ENCODE measurements around the gene C2orf78. TPM values are rescaled to one million over a fixed set of nuclear protein-coding genes. Genes with fewer than 3 reads are reported as not detected.

Gene C2orf78
- total RNA-seq, 1 donor from 2014 or later, result not detected

DNA sequence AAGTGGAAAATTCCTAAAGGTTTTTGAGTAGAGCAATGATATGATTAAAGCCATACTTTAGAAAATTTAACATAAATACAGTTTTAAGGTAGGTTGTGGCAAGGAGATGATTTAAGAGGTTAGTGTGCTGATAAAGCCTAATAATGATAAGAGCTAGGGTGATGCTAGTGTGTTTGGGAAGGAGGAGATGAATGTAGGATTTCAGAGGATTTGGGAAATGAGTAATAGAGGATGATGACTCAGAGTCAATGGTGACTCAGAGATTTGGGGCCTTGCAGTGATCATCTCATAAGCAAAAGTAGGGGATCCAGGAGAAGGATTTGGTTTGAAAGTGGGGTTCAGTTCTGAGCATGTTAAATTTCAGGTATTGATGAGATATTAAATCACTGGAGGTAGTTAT is 68.0 kb downstream of the C2orf78 start:
- TF ChIP-seq, protein P1, sequence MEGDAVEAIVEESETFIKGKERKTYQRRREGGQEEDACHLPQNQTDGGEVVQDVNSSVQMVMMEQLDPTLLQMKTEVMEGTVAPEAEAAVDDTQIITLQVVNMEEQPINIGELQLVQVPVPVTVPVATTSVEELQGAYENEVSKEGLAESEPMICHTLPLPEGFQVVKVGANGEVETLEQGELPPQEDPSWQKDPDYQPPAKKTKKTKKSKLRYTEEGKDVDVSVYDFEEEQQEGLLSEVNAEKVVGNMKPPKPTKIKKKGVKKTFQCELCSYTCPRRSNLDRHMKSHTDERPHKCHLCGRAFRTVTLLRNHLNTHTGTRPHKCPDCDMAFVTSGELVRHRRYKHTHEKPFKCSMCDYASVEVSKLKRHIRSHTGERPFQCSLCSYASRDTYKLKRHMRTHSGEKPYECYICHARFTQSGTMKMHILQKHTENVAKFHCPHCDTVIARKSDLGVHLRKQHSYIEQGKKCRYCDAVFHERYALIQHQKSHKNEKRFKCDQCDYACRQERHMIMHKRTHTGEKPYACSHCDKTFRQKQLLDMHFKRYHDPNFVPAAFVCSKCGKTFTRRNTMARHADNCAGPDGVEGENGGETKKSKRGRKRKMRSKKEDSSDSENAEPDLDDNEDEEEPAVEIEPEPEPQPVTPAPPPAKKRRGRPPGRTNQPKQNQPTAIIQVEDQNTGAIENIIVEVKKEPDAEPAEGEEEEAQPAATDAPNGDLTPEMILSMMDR (IDR thresholded peaks at IDR 0.05), result no peak
- H3K4me1 Mint-ChIP-seq (ENCODE audit: unreplicated experiment), result peaks cover 41% of the 10 kb centered on the region
- no peaks in the 10 kb centered on the region for H3K9me3 Mint-ChIP-seq (ENCODE audit: unreplicated experiment)

DNA sequence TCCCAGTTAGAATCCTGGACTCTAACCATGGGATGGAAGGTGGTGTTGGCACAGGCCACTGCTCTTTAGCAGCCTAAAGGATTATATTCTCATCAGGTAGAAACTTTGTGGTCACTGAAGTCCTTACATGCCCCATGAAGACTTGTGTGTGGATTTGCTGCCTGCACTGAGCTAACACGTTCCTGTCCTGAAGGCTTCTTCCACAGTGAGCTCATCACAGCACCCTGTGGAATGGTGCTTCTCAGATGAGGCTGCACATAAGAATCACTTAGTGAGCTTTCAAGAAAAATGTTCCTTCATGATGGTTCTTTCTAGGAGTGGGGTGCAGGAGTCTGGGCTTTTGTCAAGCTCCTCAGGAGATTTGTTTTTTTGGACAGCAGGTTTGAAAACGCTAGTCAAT is 71.5 kb downstream of the C2orf78 start:
- Mint-ChIP-seq H3K27ac (ENCODE audit: unreplicated experiment) (no peak overlapping the region), H3K36me3 (ENCODE audit: unreplicated experiment) (peaks cover 50% of the 10 kb centered on the region), H3K27me3 (ENCODE audit: unreplicated experiment) (no peaks in the 10 kb centered on the region), H3K9me3 (ENCODE audit: unreplicated experiment) (no peaks in the 10 kb centered on the region), H3K4me1 (ENCODE audit: unreplicated experiment) (peaks cover 12% of the 10 kb centered on the region), H3K4me3 (ENCODE audit: unreplicated experiment) (no peak overlapping the region)
- no peak for DNase-seq (ENCODE audit: extremely low spot score, unreplicated experiment)
- TF ChIP-seq, protein P1 (IDR thresholded peaks at IDR 0.05), result no peak

More for the DNA sequence above, 68.0 kb downstream of the C2orf78 start:
- no peak for DNase-seq (ENCODE audit: extremely low spot score, unreplicated experiment)
- Mint-ChIP-seq H3K27ac (ENCODE audit: unreplicated experiment) (no peak overlapping the region), H3K4me3 (ENCODE audit: unreplicated experiment) (no peak overlapping the region), H3K27me3 (ENCODE audit: unreplicated experiment) (no peaks in the 10 kb centered on the region), H3K36me3 (ENCODE audit: unreplicated experiment) (peaks cover 36% of the 10 kb centered on the region)

DNA sequence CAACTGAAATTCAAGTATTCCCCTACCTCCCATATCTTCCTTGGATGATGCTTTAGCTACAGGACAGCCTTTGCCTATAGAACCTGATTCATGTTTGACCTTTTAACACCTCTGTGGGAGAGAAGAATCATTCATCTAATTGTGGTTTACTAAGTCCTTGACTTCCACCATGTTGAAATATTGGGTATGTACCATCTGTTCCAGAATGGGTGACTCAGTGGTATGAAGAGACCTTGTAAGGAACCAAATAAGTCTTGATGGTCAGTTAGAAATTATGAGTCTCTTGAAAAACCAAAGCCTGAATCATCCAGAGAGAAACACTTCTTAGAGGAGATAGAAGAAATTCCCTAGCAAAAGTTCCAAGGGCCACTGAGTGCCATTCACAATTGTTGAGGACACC is 72.2 kb downstream of the C2orf78 start:
- TF ChIP-seq, protein P1 (IDR thresholded peaks at IDR 0.05), result no peak
- no peaks in the 10 kb centered on the region for H3K27me3 Mint-ChIP-seq (ENCODE audit: unreplicated experiment)
- H3K4me1 Mint-ChIP-seq (ENCODE audit: unreplicated experiment), result peaks cover 7% of the 10 kb centered on the region
- no peak overlapping the region for H3K4me3 Mint-ChIP-seq (ENCODE audit: unreplicated experiment)
- H3K27ac Mint-ChIP-seq (ENCODE audit: unreplicated experiment), result no peak overlapping the region
- H3K9me3 Mint-ChIP-seq (ENCODE audit: unreplicated experiment), result no peaks in the 10 kb centered on the region
- DNase-seq (ENCODE audit: extremely low spot score, unreplicated experiment), result no peak
- H3K36me3 Mint-ChIP-seq (ENCODE audit: unreplicated experiment), result peaks cover 50% of the 10 kb centered on the region

DNA sequence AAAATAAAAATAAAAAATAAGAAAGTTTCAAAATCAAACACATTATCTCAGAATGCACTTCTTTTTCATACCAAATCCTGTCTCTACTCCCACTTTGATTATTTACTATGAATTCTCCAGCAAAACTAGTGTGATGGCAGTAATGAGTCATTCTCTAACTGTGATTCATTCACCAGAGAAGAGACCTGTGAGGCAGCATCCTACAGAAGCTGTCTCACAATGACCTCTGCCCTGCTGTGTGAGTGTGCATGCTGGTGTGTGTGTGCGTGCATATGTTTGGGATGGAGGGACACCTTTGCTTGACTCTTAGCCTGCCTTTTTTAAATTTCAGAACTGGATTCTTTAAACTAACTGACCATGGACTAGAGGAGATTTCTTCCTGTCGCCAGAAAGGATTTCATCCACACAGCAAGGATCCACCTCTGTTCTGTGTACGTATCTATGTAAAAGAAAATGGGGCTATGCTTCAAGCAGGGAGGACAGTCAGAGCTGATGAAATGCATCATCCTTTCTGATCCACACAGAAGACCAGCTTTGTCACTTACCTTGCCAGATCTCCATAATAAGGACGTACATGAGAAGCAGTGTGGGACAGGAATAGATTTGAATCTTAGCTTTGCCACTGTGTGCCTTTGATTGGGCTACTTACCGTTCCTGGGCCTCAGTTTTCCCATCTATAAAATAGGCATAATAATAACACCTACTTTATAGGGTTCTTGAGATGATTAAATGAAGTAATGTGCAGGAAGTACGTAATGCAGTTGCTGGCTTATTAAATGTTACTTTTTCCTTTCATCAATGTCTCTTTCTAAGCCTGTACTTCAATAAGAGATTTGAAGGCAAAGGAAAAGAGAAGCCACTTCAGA is 76.0 kb downstream of the C2orf78 start:
- H3K9me3 Mint-ChIP-seq (ENCODE audit: unreplicated experiment), result no peaks in the 10 kb centered on the region
- DNase-seq (ENCODE audit: extremely low spot score, unreplicated experiment), result no peak
- no peak overlapping the region for H3K27ac Mint-ChIP-seq (ENCODE audit: unreplicated experiment)
- H3K27me3 Mint-ChIP-seq (ENCODE audit: unreplicated experiment), result no peaks in the 10 kb centered on the region
- H3K4me3 Mint-ChIP-seq (ENCODE audit: unreplicated experiment), result no peak overlapping the region
- TF ChIP-seq, protein P1 (IDR thresholded peaks at IDR 0.05), result no peak
- H3K36me3 Mint-ChIP-seq (ENCODE audit: unreplicated experiment), result peaks cover 66% of the 10 kb centered on the region
- peaks cover 6% of the 10 kb centered on the region for H3K4me1 Mint-ChIP-seq (ENCODE audit: unreplicated experiment)

DNA sequence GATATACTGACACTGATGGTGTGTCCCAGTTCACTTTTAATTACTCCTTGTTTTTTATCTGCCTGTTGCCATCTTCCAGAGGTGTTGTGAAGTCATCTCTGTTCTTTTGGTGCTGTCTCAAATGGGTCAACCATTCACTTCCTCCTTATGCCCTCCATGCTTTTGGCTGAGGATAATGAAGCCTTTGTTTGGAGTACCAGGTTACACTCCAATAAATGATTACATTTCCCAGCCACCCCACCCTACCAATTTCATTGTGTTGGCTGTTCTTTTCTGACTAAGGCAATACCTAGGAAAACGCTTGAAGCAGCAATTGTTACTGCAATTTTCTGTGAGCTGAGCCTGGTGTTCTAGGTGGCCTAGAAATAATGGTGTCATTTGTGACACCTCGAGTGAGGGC is 79.0 kb downstream of the C2orf78 start:
- Mint-ChIP-seq H3K27me3 (ENCODE audit: unreplicated experiment) (no peaks in the 10 kb centered on the region), H3K4me1 (ENCODE audit: unreplicated experiment) (peaks cover 6% of the 10 kb centered on the region), H3K4me3 (ENCODE audit: unreplicated experiment) (no peak overlapping the region), H3K36me3 (ENCODE audit: unreplicated experiment) (peaks cover 58% of the 10 kb centered on the region), H3K9me3 (ENCODE audit: unreplicated experiment) (no peaks in the 10 kb centered on the region), H3K27ac (ENCODE audit: unreplicated experiment) (no peak overlapping the region)
- DNase-seq (ENCODE audit: extremely low spot score, unreplicated experiment), result no peak
- TF ChIP-seq, protein P1 (IDR thresholded peaks at IDR 0.05), result no peak

Other genes starting within 250 kb of the C2orf78 start
- not detected in 2 replicates for gene NAT8, start 141.8 kb upstream of the C2orf78 start, total RNA-seq
- 16.2 and 16.7 TPM in 2 replicates for gene TPRKB, start 46.8 kb upstream of the C2orf78 start, total RNA-seq
- 24.7 and 25.0 TPM in 2 replicates for gene DUSP11, start 4.1 kb upstream of the C2orf78 start, total RNA-seq
- gene STAMBP, start 44.8 kb downstream of the C2orf78 start, total RNA-seq, result 34.6 and 39.1 TPM in 2 replicates
- 190 and 191 TPM in 2 replicates for gene ACTG2, start 108.8 kb downstream of the C2orf78 start, total RNA-seq
- gene DGUOK, start 142.7 kb downstream of the C2orf78 start, total RNA-seq, result 63.9 and 64.8 TPM in 2 replicates
- 26.5 and 27.5 TPM in 2 replicates for gene TET3, start 200.7 kb downstream of the C2orf78 start, total RNA-seq

All from osteocyte (in vitro differentiated cells).